ENCODE measurements around the gene FIGNL1. TPM values are rescaled to one million over a fixed set of nuclear protein-coding genes. Genes with fewer than 3 reads are reported as not detected.

FIGNL1 gene
- total RNA-seq, 1 experiment from 2014 or later = 28.1 TPM

- TF ChIP-seq CTCF (IDR thresholded peaks at IDR 0.05 in 2 of 3, conservative IDR thresholded peaks at IDR 0.05 in 1 of 3; ENCODE audit: borderline replicate concordance in 1 of 3, insufficient read depth in 1 of 3, low read depth in 2 of 3, low read length in 2 of 3) (no peak), CBX3 (IDR thresholded peaks at IDR 0.05; ENCODE audit: low read depth) (no peak), ELF1 (IDR thresholded peaks at IDR 0.05; ENCODE audit: borderline replicate concordance, low read depth) (no peak), MAX (IDR thresholded peaks at IDR 0.05) (no peak), JUND (IDR thresholded peaks at IDR 0.05) (no peak), SRF (IDR thresholded peaks at IDR 0.05; ENCODE audit: low read depth) (no peak), ZNF274 (IDR thresholded peaks at IDR 0.05; ENCODE audit: low read depth, low read length) (no peak)
These were observed 20.4 kb upstream of the FIGNL1 start (continued) for GRCh38 chr7:50470250-50471163.

GRCh38 chr7:50469181-50469580 lies 19.0 kb upstream of the FIGNL1 start:
- peaks cover 2 to 5% of the 10 kb centered on the region in 2 experiments; a peak in 3 of 4 replicates for H3K4me1 ChIP-seq (ENCODE audit: control insufficient read depth in 1 of 2, insufficient read depth in 2 of 2, low read length in 2 of 2)
- H3K36me3 ChIP-seq (ENCODE audit: control insufficient read depth in 1 of 2, insufficient read depth in 2 of 2, low read length in 2 of 2) = no peaks in the 10 kb centered on the region
- no peak overlapping the region for H3K4me3 ChIP-seq (replicated peaks in 1 of 2; ENCODE audit: low read depth in 1 of 2, low read length in 2 of 2)
- H3K9me2 ChIP-seq (ENCODE audit: insufficient read depth) = no peaks in the 10 kb centered on the region
- H2AFZ ChIP-seq (ENCODE audit: low read depth, low read length, poor library complexity, severe bottlenecking) = no peak overlapping the region
- no peaks in the 10 kb centered on the region for H3K79me2 ChIP-seq (ENCODE audit: insufficient read depth, low read length)
- intact Hi-C loops (cut with micrococcal nuclease) = loop anchor here (2.0 kb wide), 2 partner anchors 164 to 692 kb away; no protein-coding TSS in a partner anchor
- POLR2A ChIA-PET = no interaction called here
- H3K27me3 ChIP-seq (ENCODE audit: insufficient read depth, low read length) = no peaks in the 10 kb centered on the region
- CTCF ChIA-PET = interaction anchor here (0.9 to 4.2 kb wide), 4 partner anchors 163 to 694 kb away, joined by 3 to 22 read pairs (median 8); no protein-coding TSS in a partner anchor
- H4K20me1 ChIP-seq (ENCODE audit: insufficient read depth) = no peaks in the 10 kb centered on the region
- RAD21 ChIA-PET (ENCODE audit: low non-redundant PET in 1 of 2, low total read pairs in 2 of 2, uncharacterized antibody in 2 of 2, unreplicated experiment in 2 of 2) = interaction anchor here (0.7 to 1.6 kb wide), 2 partner anchors 295 to 672 kb away, joined by 3 read pairs; no protein-coding TSS in a partner anchor
- no TSS peak for BruUV-seq (replicated peaks)
- no peak overlapping the region for H3K27ac ChIP-seq (ENCODE audit: low read depth, low read length)
- no peak overlapping the region for H3K4me2 ChIP-seq (ENCODE audit: low read length)
- ATAC-seq = no peak
- no peaks in the 10 kb centered on the region for H3K9me3 ChIP-seq (ENCODE audit: control insufficient read depth in 1 of 2, insufficient read depth in 1 of 2, low read depth in 1 of 2, low read length in 2 of 2)
- H3K9ac ChIP-seq (ENCODE audit: low read length) = no peak overlapping the region
- no peak for DNase-seq (ENCODE audit: low read depth, low spot score)
- no peak for TF ChIP-seq ZNF274 (IDR thresholded peaks at IDR 0.05; ENCODE audit: low read depth, low read length)
- TF ChIP-seq REST (IDR thresholded peaks at IDR 0.05; ENCODE audit: low read depth) = no peak
- TF ChIP-seq CTCF (IDR thresholded peaks at IDR 0.05 in 2 of 3, conservative IDR thresholded peaks at IDR 0.05 in 1 of 3; ENCODE audit: borderline replicate concordance in 1 of 3, insufficient read depth in 1 of 3, low read depth in 2 of 3, low read length in 2 of 3) = no peak
- TF ChIP-seq POLR2A (IDR thresholded peaks at IDR 0.05; ENCODE audit: borderline replicate concordance, extremely low read depth, insufficient read depth, insufficient read length) = no peak
- no peak for TF ChIP-seq ATF3 (IDR thresholded peaks at IDR 0.05)

Data from HCT116 (cell line).